NCI-H524 treated with DMSO at 0.1 percent for 48 hours (cell line): ENCODE data around the gene PTGDR.

Experiments
- DNase-seq: peaks from one replicate; lab custom pipeline; 2025; lab: John Stamatoyannopoulos, UW

PTGDR gene, protein sequence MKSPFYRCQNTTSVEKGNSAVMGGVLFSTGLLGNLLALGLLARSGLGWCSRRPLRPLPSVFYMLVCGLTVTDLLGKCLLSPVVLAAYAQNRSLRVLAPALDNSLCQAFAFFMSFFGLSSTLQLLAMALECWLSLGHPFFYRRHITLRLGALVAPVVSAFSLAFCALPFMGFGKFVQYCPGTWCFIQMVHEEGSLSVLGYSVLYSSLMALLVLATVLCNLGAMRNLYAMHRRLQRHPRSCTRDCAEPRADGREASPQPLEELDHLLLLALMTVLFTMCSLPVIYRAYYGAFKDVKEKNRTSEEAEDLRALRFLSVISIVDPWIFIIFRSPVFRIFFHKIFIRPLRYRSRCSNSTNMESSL

DNA sequence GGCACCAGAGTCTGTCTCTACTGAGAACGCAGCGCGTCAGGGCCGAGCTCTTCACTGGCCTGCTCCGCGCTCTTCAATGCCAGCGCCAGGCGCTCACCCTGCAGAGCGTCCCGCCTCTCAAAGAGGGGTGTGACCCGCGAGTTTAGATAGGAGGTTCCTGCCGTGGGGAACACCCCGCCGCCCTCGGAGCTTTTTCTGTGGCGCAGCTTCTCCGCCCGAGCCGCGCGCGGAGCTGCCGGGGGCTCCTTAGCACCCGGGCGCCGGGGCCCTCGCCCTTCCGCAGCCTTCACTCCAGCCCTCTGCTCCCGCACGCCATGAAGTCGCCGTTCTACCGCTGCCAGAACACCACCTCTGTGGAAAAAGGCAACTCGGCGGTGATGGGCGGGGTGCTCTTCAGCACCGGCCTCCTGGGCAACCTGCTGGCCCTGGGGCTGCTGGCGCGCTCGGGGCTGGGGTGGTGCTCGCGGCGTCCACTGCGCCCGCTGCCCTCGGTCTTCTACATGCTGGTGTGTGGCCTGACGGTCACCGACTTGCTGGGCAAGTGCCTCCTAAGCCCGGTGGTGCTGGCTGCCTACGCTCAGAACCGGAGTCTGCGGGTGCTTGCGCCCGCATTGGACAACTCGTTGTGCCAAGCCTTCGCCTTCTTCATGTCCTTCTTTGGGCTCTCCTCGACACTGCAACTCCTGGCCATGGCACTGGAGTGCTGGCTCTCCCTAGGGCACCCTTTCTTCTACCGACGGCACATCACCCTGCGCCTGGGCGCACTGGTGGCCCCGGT, at the start of gene PTGDR:
Gene PTGDR (plus strand): TSS at position 198 of the 778 bp plus-strand sequence. CDS start 117 bp downstream, at position 315.
- DNase-seq, result no peak

GRCh38 chr14:52219488-52220084, 47.9 kb upstream of the PTGDR start:
- DNase-seq, result no peak

DNA sequence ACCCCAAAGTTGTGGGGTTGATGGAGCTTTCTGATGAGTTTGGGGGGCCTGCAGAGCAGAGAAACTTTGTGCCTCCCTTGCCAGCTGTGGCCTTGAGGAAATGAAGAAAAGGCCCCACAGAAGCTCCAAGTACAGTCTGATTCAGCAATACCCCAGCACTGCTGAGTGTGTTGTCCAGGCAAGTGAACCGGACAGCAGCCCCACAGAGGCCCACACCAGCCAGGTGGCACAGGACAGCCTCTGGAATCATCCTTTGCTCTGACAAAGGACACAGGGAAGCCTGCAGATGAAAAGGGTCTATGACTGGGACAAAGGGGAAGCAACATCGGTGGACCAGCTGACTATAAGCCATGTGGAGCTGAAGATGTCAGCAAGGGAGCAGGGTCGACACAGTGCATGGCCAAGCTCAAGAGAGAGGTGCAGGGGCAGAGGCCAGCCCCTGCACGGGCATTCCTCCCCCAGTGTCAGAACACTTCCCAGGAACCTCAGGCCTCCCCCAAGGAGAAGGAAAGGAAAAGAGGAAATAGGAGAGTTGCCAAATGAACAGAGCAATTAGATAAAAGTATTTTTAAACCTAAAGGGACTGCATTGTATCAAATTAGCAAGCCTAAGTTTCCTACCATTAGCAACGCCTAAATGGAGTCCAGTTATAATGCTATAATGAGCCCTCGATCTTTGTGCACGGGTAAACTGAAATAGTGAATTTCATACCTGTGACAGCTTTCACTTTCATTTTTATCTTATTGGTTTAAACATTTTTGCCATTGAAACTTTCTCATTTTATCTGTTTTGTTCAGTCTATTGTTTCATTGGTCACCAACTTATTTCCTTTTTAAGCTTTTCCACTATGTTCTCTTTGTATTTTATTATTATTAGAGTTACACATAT, 46.3 kb upstream of the PTGDR start:
- DNase-seq, result no peak

DNA sequence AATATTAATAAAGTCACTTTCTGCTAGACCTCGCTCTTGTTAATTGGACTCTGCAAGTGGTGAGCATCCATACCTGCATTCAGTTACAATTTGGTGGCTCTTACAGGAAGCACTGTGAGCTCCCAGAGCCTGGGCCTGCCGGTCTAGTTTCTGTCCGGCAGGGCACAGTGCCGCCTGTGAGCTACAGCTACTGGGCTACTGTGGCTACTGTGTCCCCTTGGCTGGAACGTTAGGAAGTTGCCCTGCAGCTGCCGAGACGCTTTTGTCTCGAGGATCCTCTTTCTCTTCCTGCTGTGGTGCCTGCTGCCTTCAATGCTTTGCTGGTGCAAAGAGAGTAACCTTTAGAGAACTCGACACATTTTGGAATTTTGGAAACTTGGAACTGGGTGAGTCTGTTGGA, 44.6 kb upstream of the PTGDR start:
- DNase-seq, result no peak

DNA sequence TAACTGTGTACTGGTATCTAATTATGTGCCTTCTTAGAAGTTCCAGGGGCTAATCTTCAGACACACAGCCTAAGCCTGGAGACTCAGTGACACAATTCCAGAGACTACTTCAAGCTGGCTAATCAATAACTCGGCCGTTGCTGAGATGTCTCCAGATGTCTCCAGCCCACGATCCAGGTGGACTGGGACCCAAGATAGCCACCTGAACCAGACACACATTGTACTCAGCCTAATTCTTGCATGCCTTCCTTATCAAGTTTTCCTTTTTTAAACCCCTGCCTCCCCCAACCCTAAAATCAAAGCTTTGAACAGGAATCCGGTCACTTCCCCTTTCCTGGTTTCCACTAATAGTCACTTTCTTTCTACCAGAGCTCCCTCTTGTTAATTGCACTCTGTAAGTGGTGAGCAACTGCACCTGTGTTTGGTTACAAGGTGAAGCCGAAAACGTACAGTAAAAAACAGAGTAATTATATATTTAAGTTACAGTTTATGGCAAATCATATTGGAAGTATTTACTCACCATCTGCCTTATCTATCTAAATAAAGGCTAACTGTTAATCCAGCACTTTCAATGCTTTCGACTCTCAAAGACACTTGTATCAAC, 39.8 kb upstream of the PTGDR start:
- DNase-seq, result no peak

DNA sequence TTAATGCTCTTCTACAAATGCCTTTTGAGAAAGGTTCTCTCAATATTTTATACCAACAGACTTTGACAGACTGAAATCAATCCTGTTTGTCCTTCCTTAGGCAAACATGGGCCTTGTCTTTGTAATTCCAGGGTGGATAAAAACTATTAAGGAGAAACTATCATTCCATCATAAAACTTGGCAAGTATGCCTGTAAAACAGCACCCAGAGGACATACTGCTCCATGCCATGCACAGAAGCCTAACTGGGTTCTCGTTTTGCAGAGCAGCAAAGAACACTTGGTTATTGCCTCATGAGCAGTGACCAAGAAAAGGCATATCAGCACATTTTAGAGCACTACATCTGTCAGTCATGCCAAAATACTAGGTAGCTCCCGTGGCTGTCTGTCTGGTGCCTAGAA, 33.8 kb upstream of the PTGDR start:
- no peak for DNase-seq

- no peak for DNase-seq
Observed at GRCh38 chr14:52235434-52235833, 32.1 kb upstream of the PTGDR start.

GRCh38 chr14:52235866-52236510, 31.5 kb upstream of the PTGDR start:
- no peak for DNase-seq

- no peak for DNase-seq
Observed at GRCh38 chr14:52238682-52239081, 28.8 kb upstream of the PTGDR start.

GRCh38 chr14:52240623-52241022, 26.9 kb upstream of the PTGDR start:
- DNase-seq, result no peak

DNA sequence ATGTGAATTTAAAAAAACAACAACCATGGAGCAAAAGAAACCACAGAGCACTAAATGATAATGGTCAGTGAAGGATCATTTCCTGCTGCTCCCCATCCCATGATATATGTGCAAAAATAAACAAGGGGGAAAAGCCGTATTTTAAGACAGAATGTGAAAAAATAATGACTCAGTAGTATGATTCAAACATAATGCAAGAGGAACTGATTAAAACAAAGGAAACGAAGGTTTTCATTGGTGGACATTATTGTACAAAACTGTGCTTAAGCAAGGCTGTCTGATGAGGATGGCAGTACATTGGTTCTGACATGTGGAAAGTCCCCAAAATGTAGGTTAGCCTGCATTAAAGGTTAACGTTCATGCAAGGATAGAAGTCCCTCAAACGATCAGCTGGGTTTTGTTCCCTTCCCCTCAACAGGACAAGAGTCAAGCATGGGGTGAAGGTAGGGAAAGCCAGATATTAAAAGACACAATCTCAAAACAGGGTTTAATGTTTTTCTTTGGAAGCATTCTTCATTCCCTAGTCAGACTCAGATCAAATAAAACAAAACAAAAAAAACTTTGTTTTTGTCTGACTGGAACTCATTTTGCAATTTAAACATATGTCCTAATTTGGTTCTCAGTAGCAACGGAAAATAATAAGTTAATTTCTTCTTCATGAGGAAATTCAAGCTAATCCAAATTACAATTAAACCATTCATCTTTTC, 26.3 kb upstream of the PTGDR start:
- no peak for DNase-seq

DNA sequence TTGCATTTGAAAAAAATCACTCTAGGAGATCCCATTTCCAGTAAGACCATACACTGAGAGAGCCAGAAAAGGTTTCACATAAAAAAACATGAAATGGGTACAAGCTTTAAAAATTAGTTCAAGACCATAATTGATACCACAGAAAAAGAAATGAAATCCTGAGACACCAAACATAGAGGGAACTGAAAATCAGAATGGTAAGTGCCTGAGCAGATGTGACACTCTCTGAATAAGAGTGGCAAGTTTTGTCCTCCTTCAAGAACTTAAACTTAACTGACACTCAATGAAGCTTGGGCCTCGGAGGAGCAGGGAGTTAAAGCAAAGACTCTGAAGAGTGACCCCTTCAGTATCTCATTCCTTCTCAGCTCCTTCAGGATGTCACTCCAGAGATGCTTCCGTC, 23.2 kb upstream of the PTGDR start:
- DNase-seq, result no peak

DNA sequence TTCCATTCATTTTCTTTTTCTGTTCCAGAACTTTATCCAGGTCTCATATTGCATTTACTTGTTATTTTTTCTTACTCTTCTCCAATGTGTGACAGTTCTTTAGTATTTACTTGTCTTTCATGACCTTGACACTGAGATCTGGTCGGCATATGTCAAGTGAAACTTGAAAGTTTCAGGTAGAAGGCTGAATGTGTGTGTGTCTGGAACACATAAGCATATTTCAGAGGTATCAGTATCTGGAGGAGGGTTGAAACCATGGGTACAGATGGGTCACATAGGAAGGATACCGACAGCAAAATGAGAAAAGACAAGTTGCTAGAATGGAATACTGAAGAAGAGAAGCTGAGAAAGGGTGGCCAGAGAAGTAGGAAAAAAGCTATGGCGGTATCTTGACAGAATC, 22.5 kb upstream of the PTGDR start:
- DNase-seq, result no peak

DNA sequence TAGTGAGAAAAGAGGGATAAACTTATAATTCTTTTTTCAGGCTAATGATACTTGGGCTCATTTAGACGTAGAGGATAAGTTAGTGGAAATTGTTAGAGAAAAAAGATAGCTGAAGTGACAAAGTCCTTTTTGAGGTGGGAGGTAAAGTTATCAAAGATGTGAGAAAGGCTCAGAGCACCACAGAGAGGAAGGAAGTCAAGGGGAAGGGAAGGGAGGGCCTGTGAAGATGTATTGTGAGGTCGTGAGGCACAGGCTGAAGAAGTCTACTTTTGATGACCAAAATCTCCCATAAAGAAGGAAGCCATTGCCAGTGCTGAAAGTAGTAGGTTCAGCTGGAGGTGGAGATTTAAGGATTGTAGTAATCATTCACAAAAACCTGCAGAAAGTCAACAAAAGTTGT, 19.4 kb upstream of the PTGDR start:
- DNase-seq, result no peak

DNA sequence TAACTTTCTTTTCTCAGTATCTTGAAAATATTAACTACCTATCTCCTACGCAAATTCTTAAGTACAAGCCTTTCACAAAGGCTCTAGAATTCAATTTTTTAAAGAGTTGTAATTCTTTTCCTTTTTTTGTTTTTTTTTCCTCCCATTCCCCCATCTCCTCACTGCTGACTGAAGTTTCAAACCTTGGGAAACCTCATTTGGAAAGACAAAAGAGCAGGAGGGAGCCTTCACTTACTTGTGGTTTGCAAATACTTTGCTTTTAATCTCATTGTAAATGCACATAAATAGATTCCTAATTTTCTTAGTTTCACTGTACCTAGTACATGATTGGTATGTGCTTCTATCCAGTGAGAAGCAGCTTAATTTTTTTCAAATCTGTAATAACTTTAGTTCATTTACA, 15.8 kb upstream of the PTGDR start:
- no peak for DNase-seq

DNA sequence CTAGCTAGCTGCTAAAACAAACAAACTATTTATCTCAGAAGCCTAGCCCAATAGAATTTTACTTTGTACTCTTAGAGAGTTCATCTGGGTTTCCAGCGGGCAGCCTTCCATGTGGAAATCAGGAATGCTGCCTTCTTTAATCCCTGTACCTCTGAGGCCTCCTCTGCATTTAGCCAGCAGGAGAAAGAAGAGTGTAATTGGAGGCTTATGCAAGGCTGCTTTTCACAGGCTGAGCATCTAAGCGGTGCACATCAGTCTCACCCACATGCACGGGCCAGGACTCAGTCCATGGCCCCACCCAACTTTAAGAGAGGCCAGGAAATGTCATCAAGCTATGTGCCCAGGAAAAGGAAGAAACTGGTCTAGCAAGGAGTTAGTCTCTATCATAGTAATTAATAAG, 14.0 kb upstream of the PTGDR start:
- no peak for DNase-seq

DNA sequence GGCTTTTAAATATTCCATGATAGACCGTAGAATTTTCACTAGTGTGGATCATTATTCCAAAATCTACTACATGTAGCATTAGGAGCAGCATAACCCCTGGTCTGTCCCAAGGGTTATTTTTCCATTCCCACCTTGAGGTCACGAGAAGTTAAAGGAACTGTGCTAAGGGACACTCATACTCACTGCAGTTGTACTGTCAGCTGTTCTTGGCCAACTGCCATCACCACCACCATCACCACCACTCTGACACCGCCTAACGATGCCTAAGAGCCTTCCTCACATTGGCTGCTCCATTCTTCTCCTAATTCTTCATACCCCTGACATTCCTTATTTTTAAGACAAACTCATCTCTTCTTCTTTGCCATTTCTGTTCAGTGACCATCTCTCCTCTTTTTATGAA, 13.4 kb upstream of the PTGDR start:
- DNase-seq, result no peak

- no peak for DNase-seq
Observed at GRCh38 chr14:52258783-52259182, 8.7 kb upstream of the PTGDR start.

- DNase-seq, result no peak
Observed at GRCh38 chr14:52259434-52259833, 8.1 kb upstream of the PTGDR start.

GRCh38 chr14:52262600-52262999, 4.9 kb upstream of the PTGDR start:
- no peak for DNase-seq

DNA sequence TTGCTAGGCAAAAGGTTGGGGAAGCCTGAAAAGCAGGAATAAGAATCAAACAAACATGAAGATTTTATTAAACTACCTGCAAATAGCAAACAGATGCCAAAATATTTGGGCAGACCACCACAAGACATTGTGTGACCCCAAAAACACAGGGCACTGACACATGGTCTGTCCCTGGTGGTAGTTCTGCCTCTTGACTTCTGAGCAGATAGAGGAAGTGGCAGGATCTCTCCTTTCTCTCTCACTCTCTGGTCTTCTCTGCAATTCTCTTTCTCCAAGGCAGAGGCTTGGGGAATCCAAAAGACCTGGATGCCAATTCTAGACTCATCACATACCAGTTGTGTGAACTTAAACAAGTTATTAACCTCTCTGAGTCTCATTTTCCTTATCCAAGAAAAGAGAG, 4.3 kb upstream of the PTGDR start:
- DNase-seq, result no peak
